ENCODE measurements around the gene PARD6G. TPM values are rescaled to one million over a fixed set of nuclear protein-coding genes. Genes with fewer than 3 reads are reported as not detected.

PARD6G gene
- total and polyA plus RNA-seq, 2 of the 8 experiments (the other 6 are each of a cell fraction or from before 2014, with no cell fraction given): 11.3 to 17.9 TPM

GRCh38 chr18:80168982-80169381, 78.3 kb downstream of the PARD6G start:
- Histone ChIP-seq H3K27ac (ENCODE audit: low read depth, low read length) (no peak overlapping the region), H3K4me2 (ENCODE audit: insufficient read depth in 1 of 2, low read depth in 2 of 2, low read length in 2 of 2) (no peak overlapping the region), H3K4me3 (ENCODE audit: extremely low read depth in 1 of 4, insufficient read depth in 2 of 4, low read depth in 3 of 4, low read length in 4 of 4) (no peak overlapping the region), H2BK120ac (replicated peaks; ENCODE audit: low read depth, low read length) (no peak overlapping the region), H3K56ac (replicated peaks; ENCODE audit: insufficient read length, low read depth, low read length) (no peak overlapping the region), H3K14ac (ENCODE audit: insufficient read length) (no peak overlapping the region), H4K8ac (ENCODE audit: extremely low read depth, insufficient read depth, low read length) (no peak overlapping the region), H2AK5ac (ENCODE audit: low read depth, low read length) (no peak overlapping the region), H3K23ac (ENCODE audit: insufficient read length) (no peak overlapping the region), H2AFZ (ENCODE audit: low read length) (no peak overlapping the region), H4K5ac (ENCODE audit: insufficient read length, low read depth, low read length) (no peak overlapping the region), H3K23me2 (ENCODE audit: low read depth, low read length) (no peaks in the 10 kb centered on the region), H3K36me3 (ENCODE audit: control insufficient read depth in 2 of 4, insufficient read depth in 4 of 4, low read length in 3 of 4) (no peaks in the 10 kb centered on the region; a peak in 1 of 8 replicates), H3K4ac (replicated peaks; ENCODE audit: insufficient read length, low read depth, low read length) (no peak overlapping the region), H3K9me3 (ENCODE audit: insufficient read depth in 2 of 2, low read depth in 1 of 2, low read length in 1 of 2) (no peaks in the 10 kb centered on the region), H2BK20ac (ENCODE audit: low read length) (no peak overlapping the region), H3K79me2 (ENCODE audit: control insufficient read depth in 1 of 2, insufficient read depth in 2 of 2, low read length in 2 of 2) (no peaks in the 10 kb centered on the region), H2BK12ac (ENCODE audit: low read depth, low read length) (0 out of 2 replicates have a peak overlapping the region, but pooled peaks have one; percentile 27), H2BK15ac (ENCODE audit: low read length) (no peak overlapping the region), H4K91ac (replicated peaks; ENCODE audit: insufficient read length, low read length) (peak overlapping the region; percentile 11), H3K27me3 (replicated peaks in 1 of 4; ENCODE audit: control insufficient read depth in 3 of 4, extremely low read depth in 1 of 4, insufficient read depth in 3 of 4, low read length in 3 of 4) (no peaks in the 10 kb centered on the region), H2BK5ac (ENCODE audit: low read depth, low read length) (no peak overlapping the region), H3K4me1 (replicated peaks in 1 of 4; ENCODE audit: control insufficient read depth in 3 of 4, insufficient read depth in 4 of 4, low read length in 3 of 4) (no peaks in the 10 kb centered on the region), H3K79me1 (ENCODE audit: low read depth, low read length) (no peaks in the 10 kb centered on the region; the same call in 1 of the 2 replicates), H3K18ac (ENCODE audit: extremely low read depth, low read length) (no peak overlapping the region), H3K9ac (replicated peaks in 1 of 4; ENCODE audit: extremely low read depth in 1 of 4, low read depth in 3 of 4, low read length in 3 of 4) (no peak overlapping the region), H4K20me1 (replicated peaks in 1 of 2; ENCODE audit: control insufficient read depth in 1 of 2, insufficient read depth in 2 of 2, low read length in 2 of 2) (peaks cover 0 to 10% of the 10 kb centered on the region in 2 experiments)
- TF ChIP-seq ATF3 (IDR thresholded peaks at IDR 0.05; ENCODE audit: insufficient read depth, low read depth, low read length): no peak
- no peak for TF ChIP-seq PHF8 (conservative IDR thresholded peaks at IDR 0.05; ENCODE audit: low read depth, low read length)
- TF ChIP-seq RNF2 (IDR thresholded peaks at IDR 0.05; ENCODE audit: borderline replicate concordance, low read depth, low read length, missing control alignments, poor library complexity, severe bottlenecking): no peak
- no peak for TF ChIP-seq MAX (IDR thresholded peaks at IDR 0.05)
- no peak for TF ChIP-seq EP300 (IDR thresholded peaks at IDR 0.05; ENCODE audit: borderline replicate concordance in 1 of 2, low read depth in 2 of 2, low read length in 2 of 2)
- no peak for TF ChIP-seq RFX5 (IDR thresholded peaks at IDR 0.05; ENCODE audit: borderline replicate concordance, low read depth, low read length)
- no peak for TF ChIP-seq YY1 (IDR thresholded peaks at IDR 0.05; ENCODE audit: low read depth, low read length)
- TF ChIP-seq SIN3A (conservative IDR thresholded peaks at IDR 0.05 in 1 of 2, IDR thresholded peaks at IDR 0.05 in 1 of 2; ENCODE audit: low read depth in 1 of 2, low read length in 2 of 2): no peak
- no peak for TF ChIP-seq JUN (IDR thresholded peaks at IDR 0.05; ENCODE audit: low read depth, low read length)
- CTCF ChIA-PET (ENCODE audit: partially characterized antibody): interaction anchor here (1.5 to 10.1 kb wide), 9 partner anchors 11 to 91 kb away, joined by 4 to 124 read pairs (median 19); no protein-coding TSS in a partner anchor
- POLR2A ChIA-PET (ENCODE audit: partially characterized antibody): interaction anchor here (0.9 to 2.3 kb wide), 3 partner anchors 11 to 430 kb away, joined by 3 to 5 read pairs (median 4); no protein-coding TSS in a partner anchor
- WGBS, 2 experiments (ENCODE audit: extremely low coverage in 1 of 2, insufficient coverage in 1 of 2, insufficient read length in 1 of 2, insufficient replicate concordance in 2 of 2, low coverage in 1 of 2, low lambda C conversion rate in 2 of 2, missing lambda C conversion rate in 1 of 2): 93% methylated on average over 11 of the region's 15 CpGs; no CpG with 5 or more reads in 1 of the 2 experiments
- FAIRE-seq: no peak
- no peak for DNase-seq (ENCODE audit: low read depth in 1 of 2, low spot score in 2 of 2)

Measured in H1 (cell line).